ENCODE data around the gene FUT8.

The FUT8 gene

GRCh38 chr14:65496178-65496993 lies 83.9 kb downstream of the FUT8 start:
- DNase-seq: no peak

DNA sequence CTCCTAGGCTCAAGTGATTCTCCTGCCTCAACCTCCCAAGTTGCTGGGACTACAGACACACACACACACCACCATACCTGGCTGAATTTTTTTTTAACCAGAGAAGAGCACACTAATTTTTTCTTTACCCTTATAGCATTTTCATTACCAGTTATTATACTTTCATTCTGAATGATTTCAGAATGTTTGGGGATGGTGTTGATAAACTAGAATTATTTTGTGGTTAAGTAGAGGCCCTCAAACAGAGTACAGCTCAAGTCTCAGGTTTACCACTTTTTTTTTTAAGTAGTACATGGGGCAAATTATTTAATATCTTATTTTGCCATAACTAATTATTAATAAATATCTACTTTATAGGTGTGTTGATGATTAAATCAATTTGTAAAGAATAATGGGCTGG lies 86.6 kb downstream of the FUT8 start:
- DNase-seq: no peak

DNA sequence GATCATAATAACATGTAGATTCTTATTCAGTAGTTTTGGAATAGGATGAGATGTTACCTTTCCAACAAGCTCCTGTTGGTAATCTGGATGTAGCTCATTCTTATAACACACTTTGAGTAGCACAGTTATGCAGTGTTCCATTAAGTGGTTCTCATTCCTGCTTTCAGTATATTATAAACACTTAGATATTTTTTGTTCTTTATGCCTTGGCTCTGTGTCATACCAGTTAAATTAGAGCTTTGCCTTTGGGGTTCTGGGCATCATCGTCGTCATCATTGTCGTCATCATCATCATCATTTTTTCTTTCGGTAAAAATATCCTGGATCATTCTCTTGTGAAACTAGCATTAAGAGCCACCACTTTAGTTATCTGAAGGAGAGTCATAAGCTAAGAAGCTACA lies 87.5 kb downstream of the FUT8 start:
- DNase-seq: no peak

GRCh38 chr14:65501328-65501727 lies 88.8 kb downstream of the FUT8 start:
- DNase-seq: no peak

DNA sequence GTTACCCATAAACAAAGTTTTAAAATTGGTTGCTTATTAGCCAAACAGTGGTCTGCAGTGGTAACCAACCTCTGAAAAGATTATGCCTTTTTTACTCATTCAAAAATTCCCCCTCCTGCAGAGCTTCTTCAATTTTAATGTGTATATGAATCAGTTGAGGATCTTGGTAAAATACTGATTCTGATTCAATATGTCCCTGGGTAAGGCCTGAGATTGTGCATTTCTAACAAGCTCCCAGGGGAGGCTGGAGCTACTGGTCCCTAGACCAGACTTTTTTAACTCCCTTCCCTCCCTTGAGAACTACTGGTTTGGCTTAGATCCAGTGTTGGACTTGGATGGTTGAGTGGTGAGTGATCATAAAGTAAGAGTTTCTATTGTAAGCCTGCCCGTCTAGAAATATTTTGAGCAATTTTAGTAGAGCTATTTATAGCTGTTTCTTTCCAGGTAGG lies 90.2 kb downstream of the FUT8 start:
- no peak for DNase-seq

DNA sequence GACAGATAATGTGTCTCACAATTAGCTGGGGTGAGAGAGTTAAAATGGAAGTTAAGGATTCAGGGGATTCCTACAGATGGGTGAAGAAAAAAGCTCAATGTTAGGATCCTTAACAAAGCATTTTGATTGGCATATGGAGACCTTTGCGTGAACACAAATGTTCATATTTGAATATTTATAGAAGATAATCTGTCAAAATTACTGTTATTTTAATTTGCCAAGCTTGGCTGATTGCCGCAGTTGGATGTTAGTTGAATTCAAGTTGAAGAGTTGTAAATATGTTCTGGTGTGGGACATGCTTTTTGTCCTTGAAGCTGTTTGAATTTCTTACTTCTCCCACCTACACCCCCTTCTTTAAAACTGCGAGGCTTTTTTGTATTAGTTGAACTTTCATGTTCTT lies 91.2 kb downstream of the FUT8 start:
- DNase-seq: no peak

DNA sequence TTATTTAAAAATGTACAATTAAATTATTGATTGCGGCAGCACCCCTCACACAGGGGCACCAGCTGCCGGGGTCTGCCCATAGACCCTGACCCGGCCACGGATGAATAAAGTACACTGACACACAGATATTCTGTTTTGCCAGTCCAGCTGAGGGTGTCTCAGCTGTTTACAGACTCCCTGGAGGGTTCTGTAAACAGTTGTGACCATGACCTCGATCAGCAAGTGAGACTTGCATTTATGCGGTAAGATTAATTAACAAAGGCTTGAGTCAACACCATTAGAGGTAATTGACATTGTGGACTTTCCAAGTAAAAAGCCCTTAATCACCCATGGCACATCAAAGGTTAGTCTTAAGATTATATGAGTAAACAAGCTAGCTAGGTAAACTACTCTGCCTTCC lies 94.3 kb downstream of the FUT8 start:
- DNase-seq: no peak

- no peak for DNase-seq
Measured at GRCh38 chr14:65509842-65510241, 97.3 kb downstream of the FUT8 start.

DNA sequence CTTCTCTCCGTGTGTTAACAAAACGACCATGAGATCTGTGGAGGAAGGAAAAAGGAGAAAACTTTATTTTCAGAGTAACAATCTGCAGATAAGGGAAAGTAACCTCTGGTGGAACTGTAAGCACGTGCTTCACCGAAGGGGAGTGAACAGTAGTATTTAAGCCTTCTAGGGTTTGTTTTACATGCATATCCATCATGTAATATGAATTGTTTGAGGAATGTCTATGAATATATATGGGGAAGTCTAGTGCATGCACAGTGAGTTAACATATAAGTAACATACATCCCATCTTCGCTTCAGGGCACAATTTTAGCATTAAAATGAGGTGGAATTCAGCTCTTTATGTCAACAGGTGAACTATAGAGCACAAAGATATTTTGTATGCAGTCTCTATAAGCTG lies 101.1 kb downstream of the FUT8 start:
- DNase-seq: no peak

- DNase-seq: no peak
Measured at GRCh38 chr14:65517635-65518542, 105.4 kb downstream of the FUT8 start.

DNA sequence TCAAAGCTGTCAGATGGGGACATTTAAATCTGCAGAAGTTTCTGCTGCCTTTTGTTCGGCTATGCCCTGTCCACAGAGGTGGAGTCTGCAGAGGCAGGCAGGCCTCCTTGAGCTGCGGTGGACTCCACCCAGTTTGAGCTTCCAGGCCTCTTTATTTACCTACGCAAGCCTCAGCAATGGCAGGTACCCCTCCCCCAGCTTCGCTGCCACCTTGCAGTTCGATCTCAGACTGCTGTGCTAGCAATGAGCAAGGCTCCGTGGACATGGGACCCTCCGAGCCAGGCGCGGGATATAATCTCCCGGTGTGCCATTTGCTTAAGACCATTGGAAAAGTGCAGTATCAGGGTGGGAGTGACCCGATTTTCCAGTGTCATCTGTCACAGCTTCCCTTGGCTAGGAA lies 115.5 kb downstream of the FUT8 start:
- DNase-seq: no peak

- no peak for DNase-seq
Measured at GRCh38 chr14:65531148-65531547, 118.6 kb downstream of the FUT8 start.

DNA sequence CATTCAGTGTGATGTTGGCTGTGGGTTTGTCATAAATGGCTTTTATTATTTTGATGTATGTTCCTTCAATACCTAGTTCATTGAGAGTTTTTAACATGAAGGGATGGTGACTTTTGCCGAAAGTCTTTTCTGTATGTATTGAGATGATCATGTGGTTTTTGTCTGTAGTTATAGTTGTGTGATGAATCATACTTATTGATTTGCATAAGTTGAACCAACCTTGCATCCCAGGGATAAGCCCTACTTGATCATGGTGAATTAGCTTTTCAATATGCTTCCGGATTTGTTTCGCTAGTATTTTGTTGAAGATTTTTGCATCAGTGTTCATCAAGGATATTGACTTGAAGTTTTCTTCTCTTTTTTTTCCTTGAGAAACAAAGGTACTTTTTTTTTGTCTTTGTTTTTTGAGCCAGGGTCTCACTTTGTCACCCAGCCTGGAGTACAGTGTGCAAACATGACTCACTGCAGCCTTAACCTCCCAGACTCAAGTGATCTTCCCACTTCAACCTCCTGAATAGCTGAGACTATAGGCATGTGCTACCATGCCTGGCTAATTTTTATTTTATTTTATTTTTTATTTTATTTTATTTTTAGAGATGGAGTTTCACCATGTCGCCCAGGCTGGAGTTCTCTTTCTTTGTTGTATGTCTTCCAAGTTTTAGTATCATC lies 121.3 kb downstream of the FUT8 start:
- DNase-seq: no peak

DNA sequence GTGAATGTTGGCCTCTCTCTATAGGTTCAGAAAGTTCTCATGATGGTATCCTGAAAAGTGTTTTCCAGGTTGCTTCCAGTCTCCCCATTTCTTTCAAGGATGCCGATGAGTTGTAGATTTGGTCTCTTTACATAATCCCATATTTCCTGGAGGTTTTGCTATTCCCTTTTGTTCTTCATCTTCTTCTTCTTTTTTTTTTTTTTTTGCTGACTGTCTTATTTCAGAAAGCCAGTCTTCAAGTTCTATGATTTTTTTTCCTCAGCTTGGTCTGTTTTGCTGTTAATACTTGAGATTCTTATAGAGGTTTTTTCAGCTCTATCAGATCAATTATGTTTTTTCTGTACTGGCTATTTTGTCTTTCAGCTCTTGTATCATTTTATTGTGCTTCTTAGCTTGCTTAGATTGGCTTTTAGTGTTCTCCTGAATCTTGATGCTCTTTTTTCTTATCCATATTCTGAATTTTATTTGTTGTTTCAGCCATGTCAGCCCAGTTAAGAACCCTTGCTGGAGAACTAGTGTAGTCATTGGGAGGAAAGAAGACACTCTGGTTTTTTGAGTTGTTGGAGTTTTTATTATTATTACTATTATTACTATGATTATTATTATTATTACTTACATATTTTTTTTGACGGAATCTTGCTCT lies 124.4 kb downstream of the FUT8 start:
- DNase-seq: no peak

- no peak for DNase-seq
Measured at GRCh38 chr14:65548878-65549277, 136.3 kb downstream of the FUT8 start.

GRCh38 chr14:65549429-65549828 lies 136.9 kb downstream of the FUT8 start:
- no peak for DNase-seq

- no peak for DNase-seq
Measured at GRCh38 chr14:65550779-65551643, 138.5 kb downstream of the FUT8 start.

- no peak for DNase-seq
Measured at GRCh38 chr14:65552724-65553123, 140.2 kb downstream of the FUT8 start.

DNA sequence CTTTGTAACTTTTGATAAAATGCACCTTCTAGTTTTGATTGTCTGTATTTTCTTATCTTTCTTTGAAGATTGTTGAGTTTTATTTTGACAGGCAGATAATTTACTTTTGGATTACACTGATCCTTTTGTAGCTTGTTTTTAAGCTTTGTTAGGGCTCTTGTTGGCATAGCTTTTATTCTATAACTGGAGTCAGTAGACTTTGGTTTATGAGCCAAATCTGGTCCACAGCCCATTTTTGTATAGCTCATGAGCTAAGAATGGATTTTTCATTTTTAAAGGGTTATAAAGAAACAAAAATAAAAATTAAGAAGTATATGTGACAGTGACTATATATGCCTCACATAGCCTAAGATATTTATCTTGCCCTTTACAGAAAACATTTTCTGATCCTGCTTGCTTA lies 142.3 kb downstream of the FUT8 start:
- DNase-seq: no peak

DNA sequence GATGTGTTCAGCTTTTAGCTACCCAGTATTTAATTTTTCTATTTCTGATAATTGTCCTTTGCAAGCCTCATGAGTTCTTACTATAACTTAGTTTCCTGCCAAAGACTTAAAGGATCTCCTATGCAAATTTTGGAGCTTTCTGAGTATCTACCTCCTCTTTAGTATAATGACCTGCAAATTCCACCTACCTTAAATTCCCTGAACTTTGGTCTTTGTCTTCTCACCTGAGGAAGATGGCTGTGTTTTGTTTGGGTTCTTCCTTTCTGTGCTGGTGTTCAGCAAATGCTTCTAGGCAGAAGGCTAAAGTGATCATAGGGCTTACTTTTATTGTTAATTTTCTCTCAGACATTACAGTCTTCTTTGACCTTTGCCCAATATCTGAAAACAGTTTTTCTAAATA lies 142.8 kb downstream of the FUT8 start:
- DNase-seq: no peak

DNA sequence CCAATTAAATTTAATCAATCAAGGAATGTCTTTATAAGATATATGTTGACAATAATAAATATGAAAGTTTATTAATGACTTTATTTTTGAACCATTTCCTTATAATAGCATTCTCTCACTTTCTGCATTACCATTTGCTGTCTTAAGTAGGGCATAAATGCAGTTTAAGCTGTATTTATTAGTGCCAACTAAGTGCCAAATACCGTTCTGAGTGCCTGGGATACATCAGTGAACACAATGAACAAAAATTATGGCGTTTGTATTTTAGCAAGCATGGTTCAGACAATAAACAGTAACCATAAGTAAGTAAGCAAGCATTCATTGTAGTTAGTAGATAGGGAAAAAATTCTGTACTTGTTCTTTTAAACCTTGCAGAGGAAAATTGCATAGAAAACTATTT lies 145.8 kb downstream of the FUT8 start:
- no peak for DNase-seq
